Endothelial cell of umbilical vein (primary cell): Measurements from ENCODE around the gene PPARD. TPM values are rescaled to one million over a fixed set of nuclear protein-coding genes. Genes with fewer than 3 reads are reported as not detected.

ENCODE experiments used
- BruUV-seq: library from RNA; stranded (reverse); fragments of 400-500 nt; replicated peaks from 2 replicates; lab custom pipeline; 2021; lab: Mats Ljungman, UMichigan
- CTCF ChIA-PET: fragments of 300-600, 350-600 bp; sonication (Branson Sonifier 250); formaldehyde crosslinking; loops from one replicate; lab custom pipeline; 2021; ENCODE audit warnings: antibody characterized with exemption, inconsistent platforms; lab: Charles Lee
- POLR2A ChIA-PET: fragments of 300-600, 350-600 bp; sonication (Branson Sonifier 250); formaldehyde crosslinking; loops from one replicate; lab custom pipeline; 2021; ENCODE audit warnings: antibody characterized with exemption, inconsistent platforms; lab: Charles Lee
- DNase-seq: peaks from one replicate; pipeline ENCODE4 v3.0.0-alpha.2; 2011; ENCODE audit warnings: low read depth, low spot score
- FAIRE-seq: peaks from 2 replicates; lab custom pipeline; 2011; peaks lifted over from hg19 to GRCh38; lab: Jason Lieb, UNC
- H2AFZ ChIP-seq: 2 replicates; pipeline ENCODE4 v1.6.0; 2012; ENCODE audit warnings: low read depth, low read length, control low read depth, inconsistent platforms
- H3K27ac ChIP-seq: 2 replicates; pipeline ENCODE4 v1.5.1; 2011; ENCODE audit warnings: low read depth, mild to moderate bottlenecking, control low read depth, low read length, moderate library complexity; ENCODE audit not compliant: insufficient read depth
- H3K27me3 ChIP-seq, 2 experiments: 2 replicates each; pipeline versions ENCODE4 v1.6.0 to v1.6.1; 2011; ENCODE audit warnings: low read length in 2 of 2, mixed read lengths in 1 of 2; ENCODE audit not compliant: control insufficient read depth in 2 of 2, insufficient read depth in 2 of 2
- H3K36me3 ChIP-seq, 2 experiments: 2 replicates in 1 of 2; 3 replicates in 1 of 2; pipeline ENCODE4 v1.5.1; 2011; ENCODE audit warnings: low read length in 2 of 2, mild to moderate bottlenecking in 1 of 2, moderate library complexity in 1 of 2; ENCODE audit not compliant: control insufficient read depth in 2 of 2, insufficient read depth in 2 of 2; ENCODE audit errors: extremely low read depth in 1 of 2
- H3K4me1 ChIP-seq: 3 replicates; pipeline ENCODE4 v1.5.1; 2011; ENCODE audit warnings: mild to moderate bottlenecking, low read length; ENCODE audit not compliant: control insufficient read depth, insufficient read depth; ENCODE audit errors: extremely low read depth
- H3K4me2 ChIP-seq: 2 replicates; pipeline ENCODE4 v1.6.1; 2011; ENCODE audit warnings: low read length, control low read depth, mixed read lengths; ENCODE audit not compliant: insufficient read depth
- H3K4me3 ChIP-seq, 3 experiments: fragments of 200-600 bp in 1 of 3; sonication (generic), shearing (Covaris generic) in 1 of 3; replicated peaks in 1 of 3; 2 replicates each; pipeline ENCODE4 v1.5.1; 2011 to 2016; ENCODE audit warnings: control low read depth in 3 of 3, low read length in 3 of 3, mild to moderate bottlenecking in 2 of 3, inconsistent platforms in 1 of 3, low read depth in 1 of 3, moderate library complexity in 1 of 3; ENCODE audit not compliant: insufficient read depth in 1 of 3
- H3K79me2 ChIP-seq: 2 replicates; pipeline ENCODE4 v1.6.0; 2012; ENCODE audit warnings: low read length, inconsistent platforms; ENCODE audit not compliant: control insufficient read depth, insufficient read depth
- H3K9ac ChIP-seq: replicated peaks from 2 replicates; pipeline ENCODE3; 2011; ENCODE audit warnings: low read length, control low read depth; ENCODE audit not compliant: insufficient read depth; ENCODE audit errors: extremely low read depth
- H3K9me1 ChIP-seq: replicated peaks from 3 replicates; pipeline ENCODE4 v1.6.0; 2011; ENCODE audit warnings: mild to moderate bottlenecking, low read length; ENCODE audit not compliant: control insufficient read depth, insufficient read depth; ENCODE audit errors: extremely low read depth
- H3K9me3 ChIP-seq: replicated peaks from 2 replicates; pipeline ENCODE4 v1.5.1; 2012; ENCODE audit warnings: low read length, inconsistent platforms; ENCODE audit not compliant: control insufficient read depth, insufficient read depth
- H4K20me1 ChIP-seq: replicated peaks from 2 replicates; pipeline ENCODE3; 2011; ENCODE audit warnings: mild to moderate bottlenecking, low read length; ENCODE audit not compliant: control insufficient read depth, insufficient read depth; ENCODE audit errors: extremely low read depth
- EZH2 ChIP-seq: IDR thresholded peaks from 2 replicates; pipeline ENCODE4 v1.6.1; 2012; ENCODE audit warnings: borderline replicate concordance, low read depth, mild to moderate bottlenecking, moderate library complexity, low read length, inconsistent platforms; ENCODE audit not compliant: severe bottlenecking
- FOS ChIP-seq: IDR thresholded peaks from 2 replicates; pipeline ENCODE4 v1.6.1; 2011; ENCODE audit warnings: mild to moderate bottlenecking, low read length, moderate library complexity, borderline replicate concordance; ENCODE audit not compliant: insufficient read depth
- GATA2 ChIP-seq: IDR thresholded peaks from 2 replicates; pipeline ENCODE4 v1.7.0; 2011; ENCODE audit warnings: low read depth, mild to moderate bottlenecking, moderate library complexity, mixed read lengths, low read length; ENCODE audit not compliant: insufficient read length, insufficient read depth
- JUN ChIP-seq: IDR thresholded peaks from 2 replicates; pipeline ENCODE4 v1.6.1; 2011; ENCODE audit warnings: borderline replicate concordance, low read depth; ENCODE audit not compliant: insufficient read length, insufficient read depth
- MYC ChIP-seq: IDR thresholded peaks from one replicate; pipeline ENCODE4 v1.6.1; 2011; ENCODE audit warnings: mild to moderate bottlenecking, low read depth, low read length
- POLR2A ChIP-seq: IDR thresholded peaks from 2 replicates; pipeline ENCODE4 v1.6.1; 2012; ENCODE audit warnings: low read depth, mild to moderate bottlenecking, control low read depth, low read length
- POLR2AphosphoS5 ChIP-seq: IDR thresholded peaks from 2 replicates; pipeline ENCODE4 v1.6.1; 2012; ENCODE audit warnings: low read depth, mild to moderate bottlenecking, control low read depth, low read length, moderate library complexity; ENCODE audit not compliant: insufficient read depth
- dilution Hi-C: fragments of 300-500 bp; cut with MboI; formaldehyde crosslinking; loops from one replicate; pipeline ENCODE4 v1.15.0; 2019; ENCODE audit warnings: low sequenced_read_pairs; ENCODE audit not compliant: extremely low pct_ligation_motif_present
- intact Hi-C: fragments of 100-400 bp; cut with micrococcal nuclease; formaldehyde crosslinking; loops from one replicate; pipeline ENCODE4 v1.10.0; 2022
- polyA plus RNA-seq, 4 experiments: library from polyadenylated mRNA; depleted of rRNA in 3 of 4; stranded (reverse) in 3 of 4; unstranded in 1 of 4; fragments of >200 nt; gene quantifications; 2 replicates each; pipeline versions ENCODE4 v1.2.1 to v1.2.3, GENCODE V29; 2011 to 2012; ENCODE audit warnings: missing spikeins in 1 of 4
- total RNA-seq: library from RNA; stranded (reverse); gene quantifications from 2 replicates; pipeline ENCODE4 v1.2.3, GENCODE V29; 2021
- TF ChIP-seq, protein P1 (sequence below): IDR thresholded peaks from 2 replicates; pipeline ENCODE4 v1.6.1; 2011; ENCODE audit not compliant: insufficient read depth, insufficient read length
- TF ChIP-seq, protein P2 (sequence below), 2 donors: IDR thresholded peaks; 1 replicate in 1 of 2; 2 replicates in 1 of 2; pipeline ENCODE4 v1.5.1; 2011; ENCODE audit warnings: low read length in 2 of 2, mild to moderate bottlenecking in 2 of 2, moderate library complexity in 2 of 2, control low read depth in 1 of 2, inconsistent platforms in 1 of 2, low read depth in 1 of 2; ENCODE audit not compliant: insufficient read depth in 1 of 2; ENCODE audit errors: extremely low read depth in 1 of 2

The PPARD gene
- total and polyA plus RNA-seq, 2 donors (not counting 3 experiments of a cell fraction or from before 2014, with no cell fraction given) = 23.4 to 29.2 TPM

DNA sequence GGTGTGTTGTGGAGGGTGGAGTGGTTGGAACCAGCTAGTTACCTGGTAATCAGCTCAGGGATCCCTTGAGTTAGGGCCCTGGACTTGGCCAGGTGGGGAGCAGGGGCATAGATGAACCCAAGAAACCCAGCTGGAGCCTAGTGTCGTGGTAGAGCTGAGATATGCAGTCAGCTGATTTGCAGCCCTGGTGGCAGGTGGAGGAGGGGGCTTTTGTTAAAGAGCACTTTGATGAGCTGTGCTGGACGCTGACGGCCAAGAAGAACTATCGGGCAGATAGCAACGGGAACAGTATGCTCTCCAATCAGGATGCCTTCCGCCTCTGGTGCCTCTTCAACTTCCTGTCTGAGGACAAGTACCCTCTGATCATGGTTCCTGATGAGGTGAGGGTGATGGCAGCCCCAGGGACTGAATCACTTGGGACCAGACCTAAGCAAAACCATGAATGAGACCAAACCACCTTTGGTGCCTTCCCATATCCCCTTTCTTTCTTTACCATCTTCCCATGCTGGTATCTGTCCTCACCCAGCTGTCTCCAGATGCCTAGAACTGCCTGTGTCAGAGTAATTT is 32.0 kb upstream of the PPARD start:
- Histone ChIP-seq H3K9me3 (no peaks in the 10 kb centered on the region), H3K9ac (no peak overlapping the region), H3K36me3 (no peaks in the 10 kb centered on the region), H3K4me1 (peaks cover 6% of the 10 kb centered on the region), H2AFZ (no peak overlapping the region), H3K4me2 (no peak overlapping the region), H3K27me3 (no peaks in the 10 kb centered on the region), H3K4me3 (no peak overlapping the region), H3K79me2 (no peaks in the 10 kb centered on the region), H4K20me1 (no peaks in the 10 kb centered on the region), H3K27ac (no peak overlapping the region), H3K9me1 (no peaks in the 10 kb centered on the region)
- ChIA-PET CTCF (interaction anchor here (0.9 to 1.4 kb wide), 3 partner anchors 13 to 210 kb away, joined by 3 read pairs; no protein-coding TSS in a partner anchor), POLR2A (interaction anchor here (0.6 kb wide), 1 partner anchor 198 kb away, joined by 3 read pairs; no protein-coding TSS in a partner anchor)
- FAIRE-seq = no peak
- dilution Hi-C loops = no loop called here
- intact Hi-C loops = no loop called here
- no peak for TF ChIP-seq MYC
- TF ChIP-seq POLR2AphosphoS5 = no peak
- no peak for TF ChIP-seq GATA2
- no peak for TF ChIP-seq EZH2
- no peak for TF ChIP-seq JUN
- TF ChIP-seq POLR2A = no peak
- TF ChIP-seq, protein P1, sequence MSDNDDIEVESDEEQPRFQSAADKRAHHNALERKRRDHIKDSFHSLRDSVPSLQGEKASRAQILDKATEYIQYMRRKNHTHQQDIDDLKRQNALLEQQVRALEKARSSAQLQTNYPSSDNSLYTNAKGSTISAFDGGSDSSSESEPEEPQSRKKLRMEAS = no peak
- TF ChIP-seq, protein P2, sequence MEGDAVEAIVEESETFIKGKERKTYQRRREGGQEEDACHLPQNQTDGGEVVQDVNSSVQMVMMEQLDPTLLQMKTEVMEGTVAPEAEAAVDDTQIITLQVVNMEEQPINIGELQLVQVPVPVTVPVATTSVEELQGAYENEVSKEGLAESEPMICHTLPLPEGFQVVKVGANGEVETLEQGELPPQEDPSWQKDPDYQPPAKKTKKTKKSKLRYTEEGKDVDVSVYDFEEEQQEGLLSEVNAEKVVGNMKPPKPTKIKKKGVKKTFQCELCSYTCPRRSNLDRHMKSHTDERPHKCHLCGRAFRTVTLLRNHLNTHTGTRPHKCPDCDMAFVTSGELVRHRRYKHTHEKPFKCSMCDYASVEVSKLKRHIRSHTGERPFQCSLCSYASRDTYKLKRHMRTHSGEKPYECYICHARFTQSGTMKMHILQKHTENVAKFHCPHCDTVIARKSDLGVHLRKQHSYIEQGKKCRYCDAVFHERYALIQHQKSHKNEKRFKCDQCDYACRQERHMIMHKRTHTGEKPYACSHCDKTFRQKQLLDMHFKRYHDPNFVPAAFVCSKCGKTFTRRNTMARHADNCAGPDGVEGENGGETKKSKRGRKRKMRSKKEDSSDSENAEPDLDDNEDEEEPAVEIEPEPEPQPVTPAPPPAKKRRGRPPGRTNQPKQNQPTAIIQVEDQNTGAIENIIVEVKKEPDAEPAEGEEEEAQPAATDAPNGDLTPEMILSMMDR (IDR thresholded peaks at IDR 0.05; ENCODE audit: extremely low read depth in 1 of 2, insufficient read depth in 1 of 2, low read depth in 1 of 2, low read length in 2 of 2) = no peak
- no peak for TF ChIP-seq FOS
- BruUV-seq = no TSS peak
- no peak for DNase-seq
